Measurements from ENCODE around the gene VAMP5. TPM values are rescaled to one million over a fixed set of nuclear protein-coding genes. Genes with fewer than 3 reads are reported as not detected.

Gene VAMP5
- total and polyA plus RNA-seq, 2 experiments from 2014 or later: 0.87 to 7.8 TPM

DNA sequence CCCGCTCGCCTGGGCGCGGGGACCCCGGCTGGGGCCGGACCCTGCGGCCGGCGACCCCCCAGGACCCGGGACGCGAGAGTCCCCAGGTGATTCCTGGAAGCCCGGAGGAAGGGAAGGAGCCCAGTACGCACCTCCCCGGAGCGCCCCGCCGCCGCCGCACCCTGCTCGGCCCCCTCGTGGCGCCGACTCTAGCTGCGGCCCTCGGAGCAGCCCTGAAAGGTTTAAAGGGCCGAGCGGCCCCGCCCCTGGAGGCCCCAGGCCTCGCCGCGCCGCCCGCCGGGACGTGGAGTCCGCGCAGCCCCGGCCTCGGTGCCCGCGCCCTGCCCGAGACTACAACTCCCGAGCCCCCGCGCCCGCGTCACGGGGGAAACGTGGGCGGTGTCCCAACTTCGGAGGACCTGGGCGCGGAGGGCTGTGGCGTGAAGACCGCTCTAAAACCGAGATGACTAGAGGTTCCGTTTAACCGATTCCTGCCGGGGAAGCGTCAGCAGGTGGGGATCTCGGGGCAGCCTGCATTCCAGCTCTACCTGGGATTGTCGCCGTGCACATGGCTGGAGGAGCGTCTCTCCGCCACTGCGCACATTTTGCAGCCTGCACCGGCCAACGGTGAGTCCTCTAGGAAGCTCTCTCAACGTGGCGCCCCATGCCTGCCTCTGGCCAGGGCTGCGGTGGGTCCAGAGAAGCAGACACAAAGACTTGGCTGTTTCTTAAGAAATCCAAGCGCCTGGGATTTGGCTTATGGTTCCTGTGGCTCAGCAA is 18.4 kb downstream of the VAMP5 start, which contains the start of gene TMEM150A:
Gene TMEM150A, minus strand, starts transcription at position 223 of the 759 bp plus-strand sequence. CDS start 750 bp downstream, outside the sequence.
- 0 out of 4 replicates have a peak, but pooled peaks of 1 of the 2 experiments have one; percentile 16 for TF ChIP-seq CTCF (conservative IDR thresholded peaks at IDR 0.05; ENCODE audit: low read depth in 2 of 2)
- TF ChIP-seq EZH2phosphoT487 (IDR thresholded peaks at IDR 0.05; ENCODE audit: unreplicated experiment): no peak
- peak; percentile 83 for TF ChIP-seq ETS1 (IDR thresholded peaks at IDR 0.05)
- TF ChIP-seq STAT1 (IDR thresholded peaks at IDR 0.05; ENCODE audit: unreplicated experiment): no peak
- TF ChIP-seq POLR2AphosphoS5 (IDR thresholded peaks at IDR 0.05; ENCODE audit: low read depth): peak; percentile 82
- TF ChIP-seq CREB1 (CRISPR knock-in tag; IDR thresholded peaks at IDR 0.05; ENCODE audit: low read depth): peak; percentile 86
- TF ChIP-seq ZNF462 (CRISPR knock-in tag; IDR thresholded peaks at IDR 0.05): no peak
- no peak for TF ChIP-seq JUNB (IDR thresholded peaks at IDR 0.05; ENCODE audit: unreplicated experiment)
- no peak for TF ChIP-seq REST (IDR thresholded peaks at IDR 0.05; ENCODE audit: unreplicated experiment)
- H3K4me3 ChIP-seq: peak within 1 kb of the TSS; percentile 96
- no peaks in the 10 kb centered on the region for H3K27me3 ChIP-seq (ENCODE audit: insufficient read depth)
- H3K36me3 ChIP-seq (ENCODE audit: insufficient read depth): peaks cover 3% of the 10 kb centered on the region; the same call in 1 of the 2 replicates
- H3K79me2 ChIP-seq (replicated peaks; ENCODE audit: insufficient read depth): peaks cover 23% of the 10 kb centered on the region
- H3K4me3 Mint-ChIP-seq: peak within 1 kb of the TSS; percentile 88
- H3K4me2 ChIP-seq: peak within 1 kb of the TSS; percentile 93
- H4K20me1 ChIP-seq (replicated peaks; ENCODE audit: insufficient read depth): peaks cover 27% of the 10 kb centered on the region
- peak; percentile 92 for ATAC-seq
- peaks cover 26% of the 10 kb centered on the region for H3K27me3 Mint-ChIP-seq (ENCODE audit: insufficient read depth, low read depth, poor library complexity)
- H2AFZ ChIP-seq: peak within 1 kb of the TSS; percentile 93
- H3K4me1 ChIP-seq (ENCODE audit: insufficient read depth): peaks cover 3% of the 10 kb centered on the region; the same call in 1 of the 2 replicates
- DNase-seq (ENCODE audit: low spot score): peak; percentile 93
- H3K27ac ChIP-seq (ENCODE audit: low read depth): peak within 1 kb of the TSS; percentile 78; the same call in 1 of the 2 replicates
- peaks cover 21% of the 10 kb centered on the region for H3K36me3 Mint-ChIP-seq (ENCODE audit: low read depth)
- H3K9me3 Mint-ChIP-seq: peaks cover 3% of the 10 kb centered on the region; the same call in 1 of the 3 replicates
- H3K9me2 ChIP-seq (ENCODE audit: insufficient read depth): no peaks in the 10 kb centered on the region
- H3F3A ChIP-seq (replicated peaks; ENCODE audit: low read depth): peaks cover 14% of the 10 kb centered on the region; the same call in 1 of the 2 replicates
- H3K4me1 Mint-ChIP-seq: peaks cover 9% of the 10 kb centered on the region
- peak within 1 kb of the TSS; percentile 91 for H3K27ac Mint-ChIP-seq

All from GM23338 (cell line).